ENCODE data around the gene TCP11L2. TPM values are rescaled to one million over a fixed set of nuclear protein-coding genes. Genes with fewer than 3 reads are reported as not detected.

TCP11L2 gene
- total RNA-seq, 1 experiment from 2014 or later, result 6.1 TPM

GRCh38 chr12:106359646-106360399, 57.3 kb downstream of the TCP11L2 start:
- H3K23me2 ChIP-seq (ENCODE audit: insufficient read length, low read depth, low read length, poor library complexity, severe bottlenecking), result peaks cover 2% of the 10 kb centered on the region
- H3K18ac ChIP-seq (ENCODE audit: insufficient read length, low read depth, low read length), result no peak overlapping the region
- H4K5ac ChIP-seq (ENCODE audit: insufficient read length, low read depth, low read length), result no peak overlapping the region
- no peak for TF ChIP-seq CTCF (conservative IDR thresholded peaks at IDR 0.05)
- Mint-ChIP-seq H3K4me1 (peaks cover 9 to 11% of the 10 kb centered on the region in 2 experiments; a peak in 3 of 4 replicates), H3K4me3 (no peak overlapping the region), H3K27me3 (ENCODE audit: low read depth) (no peaks in the 10 kb centered on the region), H3K27ac (no peak overlapping the region), H3K36me3 (ENCODE audit: insufficient read depth in 1 of 3, low read depth in 3 of 3) (no peaks in the 10 kb centered on the region), H3K9me3 (no peaks in the 10 kb centered on the region)
- no peak overlapping the region for H2BK120ac ChIP-seq (ENCODE audit: low read depth, low read length, poor library complexity, severe bottlenecking)
- H3K23ac ChIP-seq (ENCODE audit: insufficient read length, low read depth, low read length), result no peak overlapping the region
- H2BK15ac ChIP-seq (ENCODE audit: low read depth, low read length), result no peak overlapping the region
- H3K4me1 ChIP-seq (ENCODE audit: insufficient read depth, low read length), result no peaks in the 10 kb centered on the region
- H2AFZ ChIP-seq (ENCODE audit: low read length), result no peak overlapping the region
- no peak overlapping the region for H3K4ac ChIP-seq (ENCODE audit: low read depth, low read length)
- no CpG with 5 or more reads among the region's 7 CpGs for WGBS (ENCODE audit: extremely low coverage, insufficient read length, low lambda C conversion rate)
- no peaks in the 10 kb centered on the region for H3K27me3 ChIP-seq (ENCODE audit: insufficient read depth, low read length)
- H2BK5ac ChIP-seq (ENCODE audit: insufficient read length, low read length), result no peak overlapping the region
- no peak for DNase-seq
- H4K91ac ChIP-seq (ENCODE audit: insufficient read length, low read depth, low read length), result no peak overlapping the region
- H3K27ac ChIP-seq (ENCODE audit: insufficient read length, low read depth, low read length), result no peak overlapping the region
- H3K79me2 ChIP-seq (ENCODE audit: insufficient read depth, low read length), result no peaks in the 10 kb centered on the region
- H3T11ph ChIP-seq (ENCODE audit: low read length), result no peak overlapping the region
- no peaks in the 10 kb centered on the region for H4K20me1 ChIP-seq (ENCODE audit: control insufficient read depth, insufficient read depth, insufficient read length)
- H3K56ac ChIP-seq (ENCODE audit: insufficient read length, low read depth, low read length), result no peak overlapping the region
- no peak overlapping the region for H2AK5ac ChIP-seq (ENCODE audit: insufficient read length, low read length)
- H2BK12ac ChIP-seq (ENCODE audit: insufficient read length, low read depth, low read length), result no peak overlapping the region
- H3K79me1 ChIP-seq (ENCODE audit: insufficient read depth, low read depth, low read length, poor library complexity, severe bottlenecking), result no peaks in the 10 kb centered on the region
- no peak overlapping the region for H3K4me2 ChIP-seq (ENCODE audit: insufficient read depth, insufficient read length, low read length)
- H4K8ac ChIP-seq (replicated peaks; ENCODE audit: insufficient read length, low read depth, low read length), result no peak overlapping the region
- no peak overlapping the region for H2BK20ac ChIP-seq (ENCODE audit: low read depth, low read length, poor library complexity, severe bottlenecking)
- H3K14ac ChIP-seq (ENCODE audit: insufficient read depth, low read length), result no peak overlapping the region
- no peaks in the 10 kb centered on the region for H3K9me3 ChIP-seq (ENCODE audit: control insufficient read depth, low read depth, low read length)
- H3K9ac ChIP-seq (ENCODE audit: extremely low read depth, insufficient read length, low read length), result no peak overlapping the region
